Activated CD8-positive, alpha-beta memory T cell treated with anti-CD3 and anti-CD28 coated beads, Interleukin-2, amount 50 U/mL, for 1 hour (primary cell): ENCODE results near the gene RBM6.
"Not testable (repeated sequence)": the region's sequence is repeated elsewhere in the genome, so short reads cannot be mapped to it uniquely, and the experiment has no call there.

Experiments
- DNase-seq: peaks from one replicate; pipeline ENCODE4 v3.0.0-alpha.2; 2020; ENCODE audit errors: extremely low read depth

The RBM6 gene

DNA sequence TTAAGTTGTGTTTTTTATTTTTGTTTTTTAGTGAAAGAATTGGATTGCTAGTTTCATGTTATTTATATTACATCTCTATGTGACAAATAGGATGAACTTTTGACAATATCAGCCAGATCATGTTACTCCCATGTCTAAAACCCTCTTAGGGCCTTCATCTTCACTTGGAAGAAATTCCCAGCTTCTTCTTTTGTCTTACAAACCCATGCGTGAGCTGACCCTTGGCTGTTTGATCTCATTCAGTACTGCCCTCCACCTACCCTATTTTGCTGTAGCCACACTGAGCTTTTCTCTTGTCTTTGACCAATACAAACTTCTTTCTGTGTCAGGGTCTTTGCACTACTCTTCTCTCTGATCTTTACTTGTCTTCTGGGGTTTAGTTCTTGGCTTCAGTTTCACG lies 37.0 kb downstream of the RBM6 start:
- DNase-seq = no peak

DNA sequence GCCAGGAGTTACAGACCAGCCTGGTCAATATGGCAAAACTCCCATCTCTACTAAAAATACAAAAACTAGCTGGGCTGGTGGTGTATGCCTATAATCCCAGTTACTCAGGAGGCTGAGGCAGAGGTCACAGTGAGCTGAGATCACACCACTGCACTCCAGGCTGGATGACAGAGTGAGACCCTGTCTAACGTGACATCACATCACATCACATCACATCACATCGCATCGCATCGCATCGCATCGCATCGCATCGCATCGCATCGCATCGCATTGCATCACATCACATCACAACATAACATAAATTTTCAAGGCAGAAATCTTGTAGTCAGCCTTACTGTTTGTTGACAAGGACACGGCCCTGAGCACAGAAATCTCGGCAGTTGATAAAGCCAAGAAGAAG lies 44.4 kb downstream of the RBM6 start:
- DNase-seq = no peak

DNA sequence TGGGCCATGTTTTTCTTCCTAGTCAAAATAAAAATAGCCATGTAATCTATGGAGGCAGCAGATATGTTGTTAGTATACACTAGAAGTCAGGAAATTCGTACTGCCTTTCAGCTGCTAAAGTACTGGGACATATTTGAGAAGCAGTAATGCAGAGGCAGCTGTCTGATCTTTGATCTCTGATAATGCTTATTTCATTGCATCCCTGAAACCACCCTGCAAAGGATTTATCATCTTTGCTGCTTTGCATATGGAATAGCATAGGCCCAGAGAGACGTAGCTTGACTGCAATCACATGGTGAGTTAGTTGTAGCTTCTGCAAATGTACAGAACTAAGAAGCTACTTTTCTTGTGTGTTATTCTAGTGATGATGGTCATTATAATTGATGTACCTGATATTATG lies 52.4 kb downstream of the RBM6 start:
- no peak for DNase-seq

- DNase-seq = no peak
Observed at GRCh38 chr3:49994476-49994875, 54.5 kb downstream of the RBM6 start.

DNA sequence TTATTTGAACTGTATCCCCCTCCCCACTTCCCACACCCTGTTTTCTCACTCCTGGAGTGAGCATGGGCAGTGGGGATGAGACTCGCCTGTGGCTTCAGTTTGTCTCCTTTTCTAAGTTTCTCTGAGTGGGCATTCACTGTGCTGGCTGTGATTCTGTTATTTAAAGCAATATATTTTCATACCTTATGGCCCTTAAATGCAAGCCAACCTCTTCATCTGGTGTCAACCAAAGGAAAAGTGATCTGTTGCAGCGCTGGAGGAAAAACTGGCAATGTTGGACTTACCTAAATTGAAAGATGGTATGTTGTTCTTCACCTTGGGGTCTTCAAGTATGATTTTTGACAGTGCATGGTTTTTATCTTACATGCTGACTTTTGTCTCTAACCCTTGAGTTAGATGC lies 56.1 kb downstream of the RBM6 start:
- no peak for DNase-seq

DNA sequence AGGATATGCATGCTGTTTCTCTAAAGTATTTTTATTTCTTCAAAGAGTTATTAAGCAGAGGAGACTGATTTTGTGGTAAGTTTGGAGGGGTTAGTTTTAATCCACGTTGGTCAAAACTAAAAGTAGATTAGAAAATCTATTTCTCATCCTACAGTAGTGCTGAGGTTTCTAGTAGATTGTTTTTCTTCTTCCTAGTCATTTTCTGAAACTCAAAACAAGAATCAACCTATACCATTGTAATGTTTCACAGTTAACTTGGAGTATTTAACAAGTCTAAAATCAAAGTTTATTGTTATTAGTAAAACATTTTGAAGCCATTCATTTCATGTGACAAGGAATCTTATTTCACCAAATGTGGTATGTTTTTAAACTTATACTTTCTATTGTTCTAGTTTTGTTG lies 57.9 kb downstream of the RBM6 start:
- DNase-seq = no peak

GRCh38 chr3:49998326-49998725 lies 58.4 kb downstream of the RBM6 start:
- no peak for DNase-seq

GRCh38 chr3:50001511-50001910 lies 61.6 kb downstream of the RBM6 start:
- DNase-seq = no peak

DNA sequence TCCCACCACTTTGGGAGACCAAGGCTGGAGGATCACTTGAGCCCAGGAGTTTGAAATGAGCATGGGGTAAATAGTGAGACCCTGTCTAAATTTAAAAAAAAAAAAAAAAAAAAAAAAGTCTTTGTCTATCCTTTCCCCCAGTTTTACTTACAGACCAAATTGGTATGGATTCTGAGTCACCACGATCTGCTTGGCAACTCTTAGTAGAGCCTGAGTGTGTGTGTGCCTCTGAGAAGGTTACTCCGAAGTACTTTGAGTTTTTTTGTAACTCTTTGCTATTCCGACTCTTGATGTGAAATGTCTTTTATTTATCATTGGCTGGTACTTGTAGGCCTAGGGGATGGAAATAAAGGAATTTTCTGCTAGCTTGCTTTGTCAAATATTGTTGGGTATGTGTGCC lies 63.3 kb downstream of the RBM6 start:
- no peak for DNase-seq

DNA sequence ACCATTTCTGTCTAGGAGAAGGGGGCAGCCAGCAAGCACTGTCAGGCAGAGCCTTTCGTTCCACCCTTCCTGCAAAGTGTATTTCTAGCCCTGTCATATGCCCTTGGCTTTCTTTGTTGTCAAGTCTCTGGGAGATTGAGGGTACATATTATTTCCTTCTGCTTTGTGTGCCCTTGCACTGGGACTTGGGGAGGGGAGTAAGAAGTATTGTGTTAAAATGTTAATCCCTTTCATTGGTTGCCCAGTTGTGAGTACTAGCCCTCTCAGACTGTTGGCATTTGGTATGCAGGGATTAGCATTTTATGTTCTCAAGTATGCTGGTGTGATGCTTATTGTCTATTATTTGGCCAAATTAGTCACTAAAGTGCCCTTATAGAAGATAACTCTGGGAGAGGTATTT lies 63.9 kb downstream of the RBM6 start:
- DNase-seq = no peak

DNA sequence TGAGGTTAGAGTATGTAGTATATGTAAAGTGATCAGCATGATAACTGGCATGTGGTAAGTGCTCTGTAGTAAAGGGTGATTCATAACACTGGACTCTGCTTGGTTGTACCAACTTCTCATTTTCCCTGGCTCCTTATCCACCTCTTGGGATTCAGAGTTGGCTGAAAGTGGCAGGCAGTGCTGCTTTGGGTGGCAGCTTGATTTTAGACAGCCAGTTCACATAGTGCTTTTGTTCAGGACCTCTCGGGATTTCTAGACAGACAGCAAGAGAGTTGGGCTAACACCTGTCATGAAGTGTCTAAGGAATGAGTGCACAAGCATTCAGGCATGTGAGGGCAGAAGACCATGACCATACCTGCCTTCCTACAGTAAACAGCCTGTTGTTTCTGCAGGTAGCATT lies 69.0 kb downstream of the RBM6 start:
- DNase-seq = no peak

- no peak for DNase-seq
Observed at GRCh38 chr3:50010959-50011358, 71.0 kb downstream of the RBM6 start.

- DNase-seq = no peak
Observed at GRCh38 chr3:50015918-50016317, 76.0 kb downstream of the RBM6 start.

GRCh38 chr3:50028346-50028745 lies 88.4 kb downstream of the RBM6 start:
- DNase-seq = no peak

- not testable (repeated sequence) for DNase-seq
Observed at GRCh38 chr3:50031201-50031600, 91.3 kb downstream of the RBM6 start.

DNA sequence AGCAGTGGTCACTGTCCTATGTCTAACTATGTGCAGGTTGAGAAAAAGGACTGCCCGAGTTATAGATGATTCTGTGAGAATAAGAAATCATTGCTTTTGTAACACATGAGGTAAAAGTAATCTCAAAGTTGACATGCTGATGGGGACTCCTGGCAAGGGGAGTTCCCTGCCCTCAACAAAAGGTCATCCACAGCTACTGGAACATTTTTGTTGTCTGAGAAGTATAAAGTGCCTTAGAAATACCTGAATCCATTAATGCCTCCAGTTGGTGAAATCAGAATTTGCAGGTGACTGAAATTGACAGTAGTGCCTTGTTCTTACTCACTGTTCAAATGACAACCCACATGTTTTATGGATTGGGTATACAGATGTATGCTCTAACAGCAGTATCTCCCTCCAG lies 105.0 kb downstream of the RBM6 start:
- no peak for DNase-seq

GRCh38 chr3:50047426-50047825 lies 107.5 kb downstream of the RBM6 start:
- DNase-seq = no peak

GRCh38 chr3:50050361-50050760 lies 110.4 kb downstream of the RBM6 start:
- no peak for DNase-seq

DNA sequence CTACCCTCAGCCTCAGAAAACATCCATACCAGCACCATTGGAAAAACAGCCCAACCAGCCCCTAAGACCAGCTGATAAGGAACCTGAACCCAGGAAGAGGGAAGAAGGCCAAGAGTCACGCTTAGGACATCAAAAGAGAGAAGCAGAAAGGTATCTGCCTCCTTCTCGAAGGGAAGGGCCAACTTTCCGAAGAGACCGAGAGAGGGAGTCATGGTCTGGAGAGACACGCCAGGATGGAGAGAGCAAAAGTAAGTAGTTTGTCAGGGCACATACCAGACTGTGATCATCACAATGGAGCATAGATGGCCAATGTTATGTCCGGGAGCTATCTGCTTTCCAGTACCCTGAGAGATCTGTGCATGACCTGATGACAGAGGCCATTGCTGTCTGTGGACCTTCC lies 117.8 kb downstream of the RBM6 start:
- DNase-seq = no peak

DNA sequence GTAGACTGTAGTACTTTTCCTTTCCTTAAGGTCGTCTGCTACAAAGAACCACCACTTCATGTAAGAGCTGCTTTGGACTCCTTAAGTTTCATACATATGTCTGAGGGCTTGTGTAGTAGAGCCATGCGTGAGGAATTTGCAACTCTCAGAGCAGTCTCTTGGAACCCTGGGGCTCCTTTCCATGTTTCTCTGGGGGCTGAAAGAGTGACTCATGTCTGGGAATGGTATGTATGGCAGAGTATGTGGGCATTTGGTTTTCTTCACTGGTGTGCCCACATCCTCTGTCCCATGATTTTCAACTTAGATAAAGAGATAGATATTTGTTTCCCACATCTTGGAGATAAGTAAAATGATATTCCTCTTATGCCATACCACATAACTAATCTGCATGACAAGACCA lies 128.2 kb downstream of the RBM6 start:
- DNase-seq = no peak

DNA sequence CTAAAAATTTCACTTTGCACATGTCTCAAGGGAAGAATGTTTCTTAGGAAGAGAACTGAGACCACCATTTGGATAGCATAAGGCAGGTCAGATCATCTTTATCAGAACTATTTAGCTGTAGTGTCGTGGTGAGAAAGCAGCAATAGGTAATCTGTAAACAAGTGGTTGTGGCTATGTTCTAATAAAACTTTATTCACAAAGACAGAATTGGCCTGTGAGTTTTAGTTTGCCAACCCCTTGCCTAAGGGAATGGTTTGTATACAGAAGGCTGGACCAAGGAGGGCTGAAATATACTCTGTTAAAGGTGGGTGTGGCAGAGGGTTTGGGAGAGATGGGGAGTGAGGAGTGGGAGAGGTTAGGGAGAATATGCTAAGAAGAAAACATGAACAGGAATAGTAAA lies 138.1 kb downstream of the RBM6 start:
- DNase-seq = no peak

DNA sequence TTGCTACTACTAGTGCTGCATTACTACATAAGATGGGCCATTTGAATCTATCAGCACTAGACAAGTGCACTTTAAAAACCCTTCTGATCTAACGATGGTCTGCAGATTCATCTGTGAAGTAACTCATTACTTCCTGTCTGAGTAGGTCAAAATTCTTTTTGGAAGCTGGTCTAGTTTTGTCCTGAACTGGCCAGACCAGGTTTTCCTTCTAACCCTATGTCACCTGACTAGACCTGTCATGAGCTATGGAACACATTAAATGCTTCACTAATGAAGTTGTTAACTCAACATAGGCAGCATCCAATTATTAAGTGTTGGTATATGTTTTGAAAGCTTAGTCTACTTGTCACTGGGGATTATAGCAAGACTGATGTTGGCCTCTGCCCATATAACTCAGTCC lies 138.7 kb downstream of the RBM6 start:
- no peak for DNase-seq

- not testable (repeated sequence) for DNase-seq
Observed at GRCh38 chr3:50084951-50085350, 145.0 kb downstream of the RBM6 start.

- peak; percentile 81 for DNase-seq
Observed at GRCh38 chr3:50088725-50089608, 149.0 kb downstream of the RBM6 start, which contains the start of gene RBM5. RBM5 (plus strand) TSS chr3:50088919; CDS start chr3:50090435, 1,516 bp downstream.
